HL-60 (cell line): ENCODE results near the gene HARBI1.

ENCODE experiments used
- GABPA ChIP-seq: IDR thresholded peaks from 2 replicates; pipeline ENCODE4 v1.6.1; 2012; ENCODE audit warnings: low read depth
- POLR2AphosphoS5 ChIP-seq: IDR thresholded peaks from 2 replicates; pipeline ENCODE4 v1.6.1; 2012; ENCODE audit warnings: low read depth
- REST ChIP-seq: IDR thresholded peaks from 2 replicates; pipeline ENCODE4 v1.6.1; 2012; ENCODE audit warnings: low read depth; ENCODE audit not compliant: insufficient replicate concordance
- SPI1 ChIP-seq: IDR thresholded peaks from 2 replicates; pipeline ENCODE4 v1.6.1; 2012; ENCODE audit warnings: low read depth, mild to moderate bottlenecking, borderline replicate concordance
- TF ChIP-seq, protein P1 (sequence below): IDR thresholded peaks from one replicate; pipeline ENCODE4 v1.5.1; 2011; ENCODE audit warnings: low read length, control low read depth, inconsistent platforms; ENCODE audit not compliant: insufficient read depth

DNA sequence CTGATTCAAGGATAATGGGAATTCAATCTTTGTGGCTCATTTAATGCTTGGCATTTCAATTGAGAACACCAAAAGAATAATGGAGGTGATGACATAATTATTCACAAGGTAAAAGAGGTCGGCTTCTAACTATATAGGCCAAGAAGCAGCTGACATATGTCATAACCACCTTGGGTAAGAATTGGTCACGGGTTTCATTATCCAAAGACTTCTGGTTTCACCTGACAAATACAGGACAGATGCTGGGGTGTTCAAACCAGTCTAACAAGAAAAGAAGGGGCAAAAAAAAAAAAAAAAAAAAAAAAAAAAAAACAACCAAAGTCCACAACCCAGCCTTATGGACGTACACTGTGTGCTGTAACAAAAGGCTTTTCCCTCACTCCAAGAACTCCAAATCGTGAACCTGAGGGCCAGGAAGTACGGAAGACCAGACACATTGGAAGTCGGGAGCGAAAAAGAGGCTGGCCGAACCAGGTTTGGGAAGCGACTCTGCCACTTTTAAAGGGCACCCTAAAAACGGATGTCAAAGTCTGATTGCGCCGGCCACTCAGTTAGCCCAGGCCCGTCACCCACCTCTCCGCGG, 385 bp downstream of the HARBI1 start:
- TF ChIP-seq POLR2AphosphoS5 (no peak; the same call in 1 of the 2 replicates), REST (no peak), GABPA (no peak), SPI1 (no peak)
- TF ChIP-seq, protein P1, sequence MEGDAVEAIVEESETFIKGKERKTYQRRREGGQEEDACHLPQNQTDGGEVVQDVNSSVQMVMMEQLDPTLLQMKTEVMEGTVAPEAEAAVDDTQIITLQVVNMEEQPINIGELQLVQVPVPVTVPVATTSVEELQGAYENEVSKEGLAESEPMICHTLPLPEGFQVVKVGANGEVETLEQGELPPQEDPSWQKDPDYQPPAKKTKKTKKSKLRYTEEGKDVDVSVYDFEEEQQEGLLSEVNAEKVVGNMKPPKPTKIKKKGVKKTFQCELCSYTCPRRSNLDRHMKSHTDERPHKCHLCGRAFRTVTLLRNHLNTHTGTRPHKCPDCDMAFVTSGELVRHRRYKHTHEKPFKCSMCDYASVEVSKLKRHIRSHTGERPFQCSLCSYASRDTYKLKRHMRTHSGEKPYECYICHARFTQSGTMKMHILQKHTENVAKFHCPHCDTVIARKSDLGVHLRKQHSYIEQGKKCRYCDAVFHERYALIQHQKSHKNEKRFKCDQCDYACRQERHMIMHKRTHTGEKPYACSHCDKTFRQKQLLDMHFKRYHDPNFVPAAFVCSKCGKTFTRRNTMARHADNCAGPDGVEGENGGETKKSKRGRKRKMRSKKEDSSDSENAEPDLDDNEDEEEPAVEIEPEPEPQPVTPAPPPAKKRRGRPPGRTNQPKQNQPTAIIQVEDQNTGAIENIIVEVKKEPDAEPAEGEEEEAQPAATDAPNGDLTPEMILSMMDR, result no peak
